Fibroblast of lung (primary cell): ENCODE measurements around the gene CPS1. TPM values are rescaled to one million over a fixed set of nuclear protein-coding genes. Genes with fewer than 3 reads are reported as not detected.

Experiments used
- DNase-seq, 2 donors: peaks; one replicate each; pipeline versions ENCODE4 v3.0.0 to v3.0.0-alpha.2; 2010; ENCODE audit warnings: low read depth in 2 of 2
- H2AFZ ChIP-seq: 2 replicates; pipeline ENCODE4 v1.5.1; 2012; ENCODE audit warnings: low read length, control low read depth, inconsistent platforms
- H3K27ac ChIP-seq: 2 replicates; pipeline ENCODE4 v1.5.1; 2011; ENCODE audit warnings: low read length, control low read depth; ENCODE audit not compliant: insufficient read depth
- H3K27me3 ChIP-seq: 2 replicates; pipeline ENCODE4 v1.5.1; 2011; ENCODE audit warnings: mild to moderate bottlenecking, low read length; ENCODE audit not compliant: control insufficient read depth, insufficient read depth
- H3K36me3 ChIP-seq: 2 replicates; pipeline ENCODE4 v1.5.1; 2011; ENCODE audit warnings: low read length; ENCODE audit not compliant: control insufficient read depth, insufficient read depth
- H3K4me1 ChIP-seq: 2 replicates; pipeline ENCODE4 v1.5.1; 2011; ENCODE audit warnings: low read length; ENCODE audit not compliant: control insufficient read depth, insufficient read depth; ENCODE audit errors: extremely low read depth
- H3K4me2 ChIP-seq: 2 replicates; pipeline ENCODE4 v1.5.1; 2011; ENCODE audit warnings: low read length, control low read depth; ENCODE audit not compliant: insufficient read depth; ENCODE audit errors: extremely low read depth
- H3K4me3 ChIP-seq, 4 experiments: fragments of 200-600 bp in 1 of 4; sonication (generic) in 1 of 4; replicated peaks in 1 of 4; 2 replicates each; pipeline ENCODE4 v1.5.1; 2011 to 2016; ENCODE audit warnings: low read length in 4 of 4, low read depth in 3 of 4, mild to moderate bottlenecking in 3 of 4, control low read depth in 2 of 4, inconsistent platforms in 1 of 4, mixed read lengths in 1 of 4; ENCODE audit not compliant: insufficient read depth in 1 of 4; ENCODE audit errors: control extremely low read depth in 1 of 4
- H3K79me2 ChIP-seq: 2 replicates; pipeline ENCODE4 v1.5.1; 2012; ENCODE audit warnings: mild to moderate bottlenecking, low read length, inconsistent platforms; ENCODE audit not compliant: control insufficient read depth, insufficient read depth
- H3K9ac ChIP-seq: 2 replicates; pipeline ENCODE4 v1.5.1; 2011; ENCODE audit warnings: mild to moderate bottlenecking, low read length, control low read depth; ENCODE audit not compliant: insufficient read depth
- H3K9me3 ChIP-seq: 2 replicates; pipeline ENCODE4 v1.5.1; 2012; ENCODE audit warnings: low read depth, low read length; ENCODE audit not compliant: control insufficient read depth, insufficient read depth
- H4K20me1 ChIP-seq: 2 replicates; pipeline ENCODE4 v1.5.1; 2011; ENCODE audit warnings: low read length; ENCODE audit not compliant: control insufficient read depth, insufficient read depth; ENCODE audit errors: extremely low read depth
- EZH2 ChIP-seq: IDR thresholded peaks from 2 replicates; pipeline ENCODE4 v1.5.1; 2012; ENCODE audit warnings: low read length, control low read depth, mild to moderate bottlenecking; ENCODE audit errors: missing control alignments
- polyA plus RNA-seq, 2 donors: library from polyadenylated mRNA; depleted of rRNA in 1 of 2; stranded (reverse) in 1 of 2; unstranded in 1 of 2; fragments of >200 nt; gene quantifications; 2 replicates each; pipeline ENCODE4 v1.2.1, GENCODE V29; 2011 to 2012; ENCODE audit warnings: missing spikeins in 1 of 2
- total RNA-seq: library from RNA; depleted of rRNA; stranded (reverse); fragments of >200 nt; gene quantifications from 2 replicates; pipeline ENCODE4 v1.2.1, GENCODE V29; 2014
- TF ChIP-seq, protein P1 (sequence below), 2 donors: IDR thresholded peaks in 1 of 2; conservative IDR thresholded peaks in 1 of 2; 1 replicate in 1 of 2; 2 replicates in 1 of 2; pipeline ENCODE4 v1.5.1; 2011 to 2012; ENCODE audit warnings: low read length in 2 of 2, control low read depth in 1 of 2, inconsistent platforms in 1 of 2, low read depth in 1 of 2, mild to moderate bottlenecking in 1 of 2

CPS1 gene
- total and polyA plus RNA-seq, 2 donors (not counting 1 experiment from before 2014, with no cell fraction given): 25.7 to 27.4 TPM

DNA sequence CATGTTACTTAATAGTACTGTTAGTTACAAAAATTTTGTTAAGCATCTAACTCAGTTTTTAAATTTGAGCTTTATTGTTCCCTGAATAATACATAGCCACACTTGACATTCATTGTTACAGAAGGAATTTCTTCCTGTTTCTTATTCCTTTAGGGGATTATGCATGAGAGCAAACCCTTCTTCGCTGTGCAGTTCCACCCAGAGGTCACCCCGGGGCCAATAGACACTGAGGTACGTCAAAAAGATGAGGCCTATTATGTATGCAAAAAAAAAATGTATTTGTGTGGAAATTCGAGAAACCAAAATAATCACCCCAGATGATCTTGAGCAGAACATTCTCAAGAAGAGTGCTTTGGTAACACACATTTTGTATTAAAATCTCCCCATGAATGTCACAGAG, 36.3 kb downstream of the CPS1 start:
- no peak for DNase-seq
- H3K27ac ChIP-seq: no peak overlapping the region
- no peaks in the 10 kb centered on the region for H3K79me2 ChIP-seq
- H3K4me3 ChIP-seq: no peak overlapping the region
- H3K4me2 ChIP-seq: no peak overlapping the region
- no peak overlapping the region for H2AFZ ChIP-seq
- no peaks in the 10 kb centered on the region for H3K36me3 ChIP-seq
- no peaks in the 10 kb centered on the region for H3K27me3 ChIP-seq
- H3K9me3 ChIP-seq: no peaks in the 10 kb centered on the region
- H3K9ac ChIP-seq: no peak overlapping the region
- TF ChIP-seq, protein P1, sequence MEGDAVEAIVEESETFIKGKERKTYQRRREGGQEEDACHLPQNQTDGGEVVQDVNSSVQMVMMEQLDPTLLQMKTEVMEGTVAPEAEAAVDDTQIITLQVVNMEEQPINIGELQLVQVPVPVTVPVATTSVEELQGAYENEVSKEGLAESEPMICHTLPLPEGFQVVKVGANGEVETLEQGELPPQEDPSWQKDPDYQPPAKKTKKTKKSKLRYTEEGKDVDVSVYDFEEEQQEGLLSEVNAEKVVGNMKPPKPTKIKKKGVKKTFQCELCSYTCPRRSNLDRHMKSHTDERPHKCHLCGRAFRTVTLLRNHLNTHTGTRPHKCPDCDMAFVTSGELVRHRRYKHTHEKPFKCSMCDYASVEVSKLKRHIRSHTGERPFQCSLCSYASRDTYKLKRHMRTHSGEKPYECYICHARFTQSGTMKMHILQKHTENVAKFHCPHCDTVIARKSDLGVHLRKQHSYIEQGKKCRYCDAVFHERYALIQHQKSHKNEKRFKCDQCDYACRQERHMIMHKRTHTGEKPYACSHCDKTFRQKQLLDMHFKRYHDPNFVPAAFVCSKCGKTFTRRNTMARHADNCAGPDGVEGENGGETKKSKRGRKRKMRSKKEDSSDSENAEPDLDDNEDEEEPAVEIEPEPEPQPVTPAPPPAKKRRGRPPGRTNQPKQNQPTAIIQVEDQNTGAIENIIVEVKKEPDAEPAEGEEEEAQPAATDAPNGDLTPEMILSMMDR (conservative IDR thresholded peaks at IDR 0.05 in 1 of 2, IDR thresholded peaks at IDR 0.05 in 1 of 2; ENCODE audit: low read depth in 1 of 2, low read length in 2 of 2): no peak
- TF ChIP-seq EZH2: no peak
- H4K20me1 ChIP-seq: no peaks in the 10 kb centered on the region
- H3K4me1 ChIP-seq: no peaks in the 10 kb centered on the region

DNA sequence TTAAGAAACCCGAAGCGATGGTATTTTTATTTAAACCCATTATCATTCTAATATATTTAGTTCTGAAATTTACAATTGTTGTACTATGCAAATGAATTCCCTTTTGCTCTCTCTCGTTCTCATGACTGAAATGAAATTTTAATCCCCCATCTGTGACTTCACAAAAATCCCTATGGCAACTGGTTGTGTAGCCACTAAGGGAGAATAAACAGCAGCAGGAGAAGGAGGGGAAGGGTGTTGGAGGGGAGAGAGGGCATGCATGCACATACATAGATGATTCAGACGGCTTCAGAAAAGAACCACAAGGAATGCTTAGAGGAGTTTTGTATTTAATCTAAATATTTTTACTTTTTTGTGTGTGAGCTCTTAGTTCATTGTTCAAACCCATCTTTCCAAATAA, 36.8 kb downstream of the CPS1 start:
- Histone ChIP-seq H3K4me2 (no peak overlapping the region), H3K27ac (no peak overlapping the region)

DNA sequence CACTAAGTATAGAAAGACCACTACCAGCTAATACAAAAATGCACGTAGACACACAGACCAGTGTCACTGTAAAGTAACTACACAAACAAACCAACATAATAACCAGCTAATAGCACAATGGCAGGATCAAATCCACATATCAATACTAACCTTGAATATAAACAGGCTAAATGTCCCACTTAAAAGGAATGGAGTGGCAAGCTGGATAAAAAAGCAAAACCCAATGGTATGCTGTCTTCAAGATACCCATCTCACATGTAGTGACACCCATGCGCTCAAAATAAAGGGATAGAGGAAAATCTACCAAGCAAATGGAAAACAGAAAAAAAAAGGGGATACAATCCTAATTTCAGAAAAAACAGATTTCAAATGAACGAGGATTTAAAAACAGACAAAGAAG, 41.8 kb downstream of the CPS1 start:
- no peaks in the 10 kb centered on the region for H3K9me3 ChIP-seq
- TF ChIP-seq EZH2: no peak
- TF ChIP-seq, protein P1 (conservative IDR thresholded peaks at IDR 0.05 in 1 of 2, IDR thresholded peaks at IDR 0.05 in 1 of 2; ENCODE audit: low read depth in 1 of 2, low read length in 2 of 2): no peak
- no peak overlapping the region for H3K4me3 ChIP-seq
- no peak overlapping the region for H3K27ac ChIP-seq
- no peak overlapping the region for H3K9ac ChIP-seq
- H3K4me1 ChIP-seq: no peaks in the 10 kb centered on the region
- no peaks in the 10 kb centered on the region for H3K36me3 ChIP-seq
- no peaks in the 10 kb centered on the region for H4K20me1 ChIP-seq
- H3K79me2 ChIP-seq: no peaks in the 10 kb centered on the region
- no peak for DNase-seq
- H3K27me3 ChIP-seq: no peaks in the 10 kb centered on the region
- no peak overlapping the region for H2AFZ ChIP-seq
- no peak overlapping the region for H3K4me2 ChIP-seq

More for the DNA sequence above, 36.8 kb downstream of the CPS1 start:
- peak; percentile 20 to 55 for DNase-seq
- Histone ChIP-seq H3K4me3 (no peak overlapping the region), H3K9me3 (no peaks in the 10 kb centered on the region), H4K20me1 (no peaks in the 10 kb centered on the region), H3K4me1 (no peaks in the 10 kb centered on the region), H3K79me2 (no peaks in the 10 kb centered on the region), H3K36me3 (no peaks in the 10 kb centered on the region), H3K27me3 (no peaks in the 10 kb centered on the region), H2AFZ (no peak overlapping the region), H3K9ac (no peak overlapping the region)
- TF ChIP-seq EZH2: no peak
- TF ChIP-seq, protein P1 (conservative IDR thresholded peaks at IDR 0.05 in 1 of 2, IDR thresholded peaks at IDR 0.05 in 1 of 2; ENCODE audit: low read depth in 1 of 2, low read length in 2 of 2): no peak
